GM12891 (cell line): ENCODE results near the gene TNN.

ENCODE experiments used
- POLR2A ChIP-seq: IDR thresholded peaks from 2 replicates; pipeline ENCODE4 v1.6.1; 2011; ENCODE audit warnings: low read depth, low read length, control low read depth
- POLR2AphosphoS5 ChIP-seq: IDR thresholded peaks from 2 replicates; pipeline ENCODE4 v1.6.1; 2011; ENCODE audit warnings: low read depth, low read length, control low read depth

DNA sequence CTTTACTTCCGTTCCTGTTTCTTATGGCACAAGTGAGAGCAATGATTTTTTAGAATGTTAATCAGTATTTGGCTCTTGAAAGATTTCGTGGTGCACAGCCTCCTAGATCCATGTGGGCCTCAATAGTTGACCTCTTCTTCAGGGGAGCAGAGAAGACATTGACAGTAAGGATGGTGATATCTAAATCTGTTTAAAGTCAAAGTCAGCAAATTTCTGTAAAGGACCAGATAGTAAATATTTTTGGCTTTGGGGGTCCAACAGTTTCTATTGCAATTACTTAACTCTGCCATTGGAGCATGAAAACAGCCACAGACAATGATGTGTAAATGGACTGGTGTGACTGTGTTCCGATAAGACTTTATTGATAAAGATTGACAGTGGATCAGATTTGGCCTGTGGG, 27.4 kb downstream of the TNN start:
- TF ChIP-seq POLR2A (no peak), POLR2AphosphoS5 (no peak)
